DND-41 (cell line): ENCODE results near the gene SMG9.

Source experiments
- ATAC-seq: fragments of 200-7000 bp; cut with Tn5 transposase; 3 replicates; pipeline ENCODE4 v1.9.1; 2021; ENCODE audit warnings: low read depth; ENCODE audit not compliant: insufficient read depth
- DNase-seq: peaks from one replicate; pipeline ENCODE4 v3.0.0-alpha.2; 2020
- H2AFZ ChIP-seq: 2 replicates; pipeline ENCODE4 v1.6.0; 2012; ENCODE audit warnings: low read depth, low read length
- H3K27ac ChIP-seq: 2 replicates; pipeline ENCODE4 v1.5.1; 2012; ENCODE audit warnings: low read length, inconsistent platforms
- H3K27me3 ChIP-seq: fragments of 200-600 bp; sonication (generic); 2 replicates; pipeline ENCODE4 v1.6.0; 2012; ENCODE audit warnings: low read length, mild to moderate bottlenecking, inconsistent platforms; ENCODE audit not compliant: insufficient read depth, poor library complexity
- H3K36me3 ChIP-seq: 2 replicates; pipeline ENCODE4 v1.5.1; 2012; ENCODE audit warnings: low read length, inconsistent platforms; ENCODE audit not compliant: insufficient read depth
- H3K4me1 ChIP-seq: 2 replicates; pipeline ENCODE4 v1.5.1; 2012; ENCODE audit warnings: mild to moderate bottlenecking, low read length; ENCODE audit not compliant: insufficient read depth
- H3K4me2 ChIP-seq: 2 replicates; pipeline ENCODE4 v1.6.0; 2012; ENCODE audit warnings: mild to moderate bottlenecking, moderate library complexity, low read length, inconsistent platforms; ENCODE audit not compliant: insufficient read depth
- H3K4me3 ChIP-seq, 2 experiments: fragments of 200-600 bp in 1 of 2; shearing (Covaris generic) in 1 of 2; 2 replicates each; pipeline ENCODE4 v1.5.1; 2012 to 2016; ENCODE audit warnings: inconsistent platforms in 2 of 2, low read length in 2 of 2, mild to moderate bottlenecking in 2 of 2, low read depth in 1 of 2, moderate library complexity in 1 of 2
- H3K79me2 ChIP-seq: 2 replicates; pipeline ENCODE4 v1.6.0; 2012; ENCODE audit warnings: low read length, inconsistent platforms; ENCODE audit not compliant: insufficient read depth
- H3K9ac ChIP-seq: 2 replicates; pipeline ENCODE4 v1.6.0; 2012; ENCODE audit warnings: low read depth, mild to moderate bottlenecking, inconsistent platforms, low read length, moderate library complexity
- H3K9me3 ChIP-seq: 2 replicates; pipeline ENCODE4 v1.5.1; 2012; ENCODE audit warnings: low read length, moderate library complexity, mild to moderate bottlenecking, inconsistent platforms; ENCODE audit not compliant: insufficient read depth, severe bottlenecking
- H4K20me1 ChIP-seq: 2 replicates; pipeline ENCODE4 v1.6.0; 2012; ENCODE audit warnings: low read length; ENCODE audit not compliant: insufficient read depth
- EZH2 ChIP-seq: IDR thresholded peaks from 3 replicates; pipeline ENCODE4 v1.6.1; 2012; ENCODE audit warnings: borderline replicate concordance, low read depth, mild to moderate bottlenecking, moderate library complexity, low read length, inconsistent platforms; ENCODE audit not compliant: severe bottlenecking
- TF ChIP-seq, protein P1 (sequence below): IDR thresholded peaks from 2 replicates; pipeline ENCODE4 v1.5.1; 2012; ENCODE audit warnings: borderline replicate concordance, low read length, moderate library complexity, mild to moderate bottlenecking; ENCODE audit not compliant: poor library complexity, severe bottlenecking; ENCODE audit errors: extremely low read depth

The SMG9 gene

GRCh38 chr19:43725468-43725867 is 29.3 kb downstream of the SMG9 start:
- H3K36me3 ChIP-seq = peaks cover 21% of the 10 kb centered on the region
- no peaks in the 10 kb centered on the region for H3K79me2 ChIP-seq
- TF ChIP-seq EZH2 = no peak
- TF ChIP-seq, protein P1, sequence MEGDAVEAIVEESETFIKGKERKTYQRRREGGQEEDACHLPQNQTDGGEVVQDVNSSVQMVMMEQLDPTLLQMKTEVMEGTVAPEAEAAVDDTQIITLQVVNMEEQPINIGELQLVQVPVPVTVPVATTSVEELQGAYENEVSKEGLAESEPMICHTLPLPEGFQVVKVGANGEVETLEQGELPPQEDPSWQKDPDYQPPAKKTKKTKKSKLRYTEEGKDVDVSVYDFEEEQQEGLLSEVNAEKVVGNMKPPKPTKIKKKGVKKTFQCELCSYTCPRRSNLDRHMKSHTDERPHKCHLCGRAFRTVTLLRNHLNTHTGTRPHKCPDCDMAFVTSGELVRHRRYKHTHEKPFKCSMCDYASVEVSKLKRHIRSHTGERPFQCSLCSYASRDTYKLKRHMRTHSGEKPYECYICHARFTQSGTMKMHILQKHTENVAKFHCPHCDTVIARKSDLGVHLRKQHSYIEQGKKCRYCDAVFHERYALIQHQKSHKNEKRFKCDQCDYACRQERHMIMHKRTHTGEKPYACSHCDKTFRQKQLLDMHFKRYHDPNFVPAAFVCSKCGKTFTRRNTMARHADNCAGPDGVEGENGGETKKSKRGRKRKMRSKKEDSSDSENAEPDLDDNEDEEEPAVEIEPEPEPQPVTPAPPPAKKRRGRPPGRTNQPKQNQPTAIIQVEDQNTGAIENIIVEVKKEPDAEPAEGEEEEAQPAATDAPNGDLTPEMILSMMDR = no peak
- ATAC-seq (no peak), DNase-seq (no peak)
- H4K20me1 ChIP-seq = no peaks in the 10 kb centered on the region
- H3K9ac ChIP-seq = no peak overlapping the region
- no peaks in the 10 kb centered on the region for H3K9me3 ChIP-seq
- H3K27me3 ChIP-seq = no peaks in the 10 kb centered on the region
- no peak overlapping the region for H3K27ac ChIP-seq
- H3K4me3 ChIP-seq = no peak overlapping the region
- H3K4me1 ChIP-seq = no peaks in the 10 kb centered on the region
- H3K4me2 ChIP-seq = no peak overlapping the region
- H2AFZ ChIP-seq = no peak overlapping the region

DNA sequence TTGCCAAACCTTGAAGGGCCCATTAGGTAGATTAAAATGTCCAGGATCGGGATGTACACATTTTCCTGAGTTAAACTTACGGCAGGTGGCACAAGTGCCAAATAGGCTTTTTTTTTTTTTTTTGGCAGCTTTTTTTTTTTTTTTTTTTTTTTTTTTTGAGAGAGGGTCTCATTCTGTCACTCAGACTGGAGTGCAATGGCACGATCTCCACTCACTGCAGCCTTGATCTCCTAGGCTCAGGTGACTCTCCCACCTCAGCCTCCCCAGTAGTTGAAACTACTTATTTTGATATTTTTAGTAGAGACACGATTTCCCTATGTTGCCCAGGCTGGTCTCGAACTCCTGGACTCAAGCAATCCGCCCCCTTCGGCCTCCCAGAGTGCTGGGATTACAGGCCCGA is 29.9 kb downstream of the SMG9 start:
- Histone ChIP-seq H3K9ac (no peak overlapping the region), H3K36me3 (peaks cover 16% of the 10 kb centered on the region), H3K9me3 (no peaks in the 10 kb centered on the region), H3K27ac (no peak overlapping the region), H2AFZ (no peak overlapping the region), H3K79me2 (no peaks in the 10 kb centered on the region), H3K4me3 (no peak overlapping the region), H3K27me3 (no peaks in the 10 kb centered on the region), H3K4me1 (no peaks in the 10 kb centered on the region), H4K20me1 (no peaks in the 10 kb centered on the region), H3K4me2 (no peak overlapping the region)
- TF ChIP-seq EZH2 = no peak
- TF ChIP-seq, protein P1 = no peak
- no peak for ATAC-seq
- DNase-seq = no peak

GRCh38 chr19:43723588-43723987 is 31.2 kb downstream of the SMG9 start:
- Histone ChIP-seq H3K4me3 (no peak overlapping the region), H3K9ac (no peak overlapping the region), H3K36me3 (peaks cover 3% of the 10 kb centered on the region), H3K27ac (no peak overlapping the region), H3K27me3 (no peaks in the 10 kb centered on the region), H3K9me3 (no peaks in the 10 kb centered on the region), H2AFZ (no peak overlapping the region), H3K79me2 (no peaks in the 10 kb centered on the region), H4K20me1 (no peaks in the 10 kb centered on the region; the same call in 1 of the 2 replicates), H3K4me1 (no peaks in the 10 kb centered on the region), H3K4me2 (no peak overlapping the region)
- ATAC-seq (no peak), DNase-seq (no peak)
- TF ChIP-seq EZH2 = no peak
- TF ChIP-seq, protein P1 = peak; percentile 49

DNA sequence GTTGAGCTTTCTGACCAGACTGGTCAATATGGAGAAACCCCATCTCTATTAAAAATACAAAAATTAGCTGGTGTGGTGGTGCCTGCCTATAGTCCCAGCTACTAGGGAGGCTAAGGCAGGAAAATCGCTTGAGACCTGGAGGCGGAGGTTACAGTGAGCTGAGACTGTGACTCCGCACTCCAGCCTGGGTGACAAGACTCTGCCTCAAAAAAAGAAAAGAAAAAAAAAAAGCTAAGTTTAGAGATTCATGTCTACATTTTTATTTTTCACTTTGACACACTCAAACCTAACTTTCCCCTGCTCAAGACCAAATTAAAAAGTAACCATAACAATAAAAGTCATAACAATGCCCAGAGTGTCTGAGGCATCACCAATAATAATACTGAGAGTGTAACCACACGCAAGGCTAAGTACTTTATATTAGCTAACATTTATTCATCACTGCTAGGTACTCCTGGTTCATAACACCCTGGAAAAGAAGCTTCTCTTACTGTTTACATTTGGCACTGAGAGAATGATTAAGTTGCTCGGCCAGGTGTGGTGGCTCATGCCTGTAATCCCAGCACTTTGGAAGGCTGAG is 33.2 kb downstream of the SMG9 start:
- no peak overlapping the region for H3K9ac ChIP-seq
- H3K9me3 ChIP-seq = no peaks in the 10 kb centered on the region
- DNase-seq (no peak), ATAC-seq (no peak)
- no peak overlapping the region for H3K4me3 ChIP-seq
- no peaks in the 10 kb centered on the region for H3K79me2 ChIP-seq
- H3K36me3 ChIP-seq = no peaks in the 10 kb centered on the region
- H2AFZ ChIP-seq = no peak overlapping the region
- no peak for TF ChIP-seq EZH2
- TF ChIP-seq, protein P1 = no peak
- H3K4me1 ChIP-seq = no peaks in the 10 kb centered on the region
- no peak overlapping the region for H3K27ac ChIP-seq
- no peaks in the 10 kb centered on the region; the same call in 1 of the 2 replicates for H4K20me1 ChIP-seq
- H3K4me2 ChIP-seq = no peak overlapping the region
- H3K27me3 ChIP-seq = no peaks in the 10 kb centered on the region
